Measurements from ENCODE around the gene TYMP. TPM values are rescaled to one million over a fixed set of nuclear protein-coding genes. Genes with fewer than 3 reads are reported as not detected.

TYMP gene
- total RNA-seq, 2 donors from 2014 or later, result 90.4 to 95.7 TPM

- Histone ChIP-seq H3K36me3 (no peaks in the 10 kb centered on the region), H3K9me3 (no peaks in the 10 kb centered on the region), H3K4me1 (ENCODE audit: control insufficient read depth in 1 of 2, low read depth in 2 of 2) (peaks cover 3 to 19% of the 10 kb centered on the region in 2 donors), H3K27me3 (replicated peaks; ENCODE audit: insufficient read depth) (no peaks in the 10 kb centered on the region), H3K4me3 (no peak overlapping the region), H3K27ac (no peak overlapping the region)
- TF ChIP-seq CTCF (IDR thresholded peaks at IDR 0.05), result no peak
- ATAC-seq (ENCODE audit: insufficient number of reproducible peaks, low FRiP score, low read depth) (no peak), DNase-seq (ENCODE audit: low spot score) (no peak)
Measured at GRCh38 chr22:50576806-50577696, 47.2 kb upstream of the TYMP start.

GRCh38 chr22:50576070-50576469 is 46.3 kb upstream of the TYMP start:
- no peak overlapping the region for H3K27ac ChIP-seq
- no peaks in the 10 kb centered on the region for H3K27me3 ChIP-seq (replicated peaks; ENCODE audit: insufficient read depth)
- H3K4me3 ChIP-seq, result no peak overlapping the region
- H3K9me3 ChIP-seq, result no peaks in the 10 kb centered on the region
- no peaks in the 10 kb centered on the region for H3K36me3 ChIP-seq
- peaks cover 3 to 9% of the 10 kb centered on the region in 2 donors for H3K4me1 ChIP-seq (ENCODE audit: control insufficient read depth in 1 of 2, low read depth in 2 of 2)
- no peak for TF ChIP-seq CTCF (IDR thresholded peaks at IDR 0.05)
- DNase-seq (ENCODE audit: low spot score) (no peak), ATAC-seq (ENCODE audit: insufficient number of reproducible peaks, low FRiP score, low read depth) (no peak)

- no peak for TF ChIP-seq CTCF (IDR thresholded peaks at IDR 0.05)
Measured at GRCh38 chr22:50575426-50575941, 45.7 kb upstream of the TYMP start.

GRCh38 chr22:50574383-50574755 is 44.6 kb upstream of the TYMP start:
- H3K4me3 ChIP-seq, result no peak overlapping the region
- no peak for ATAC-seq (ENCODE audit: insufficient number of reproducible peaks, low FRiP score, low read depth)
- H3K27me3 ChIP-seq (replicated peaks; ENCODE audit: insufficient read depth), result no peaks in the 10 kb centered on the region
- peaks cover 3 to 8% of the 10 kb centered on the region in 2 donors for H3K4me1 ChIP-seq (ENCODE audit: control insufficient read depth in 1 of 2, low read depth in 2 of 2)
- H3K27ac ChIP-seq, result no peak overlapping the region
- DNase-seq (ENCODE audit: low spot score), result no peak
- no peak for TF ChIP-seq CTCF (IDR thresholded peaks at IDR 0.05)
- no peaks in the 10 kb centered on the region for H3K36me3 ChIP-seq
- no peaks in the 10 kb centered on the region for H3K9me3 ChIP-seq

More at GRCh38 chr22:50575426-50575941, 45.7 kb upstream of the TYMP start:
- no peak for DNase-seq (ENCODE audit: low spot score)
- peaks cover 3 to 8% of the 10 kb centered on the region in 2 donors for H3K4me1 ChIP-seq (ENCODE audit: control insufficient read depth in 1 of 2, low read depth in 2 of 2)
- no peaks in the 10 kb centered on the region for H3K27me3 ChIP-seq (replicated peaks; ENCODE audit: insufficient read depth)
- ATAC-seq (ENCODE audit: insufficient number of reproducible peaks, low FRiP score, low read depth), result no peak
- H3K9me3 ChIP-seq, result no peaks in the 10 kb centered on the region
- no peak overlapping the region for H3K27ac ChIP-seq
- no peaks in the 10 kb centered on the region for H3K36me3 ChIP-seq
- H3K4me3 ChIP-seq, result no peak overlapping the region

- no peak for TF ChIP-seq CTCF (IDR thresholded peaks at IDR 0.05)
- Histone ChIP-seq H3K4me1 (ENCODE audit: control insufficient read depth in 1 of 2, low read depth in 2 of 2) (peaks cover 3 to 6% of the 10 kb centered on the region in 2 donors), H3K4me3 (no peak overlapping the region), H3K27me3 (replicated peaks; ENCODE audit: insufficient read depth) (no peaks in the 10 kb centered on the region), H3K36me3 (no peaks in the 10 kb centered on the region), H3K9me3 (no peaks in the 10 kb centered on the region), H3K27ac (no peak overlapping the region)
- no peak for DNase-seq (ENCODE audit: low spot score)
- ATAC-seq (ENCODE audit: insufficient number of reproducible peaks, low FRiP score, low read depth), result no peak
Measured at GRCh38 chr22:50573491-50574382, 43.9 kb upstream of the TYMP start.

Data from thoracic aorta (tissue), 2 donors.